ENCODE data around the gene PLAC8. TPM values are rescaled to one million over a fixed set of nuclear protein-coding genes. Genes with fewer than 3 reads are reported as not detected.

The PLAC8 gene
- total and polyA plus RNA-seq, 2 donors (not counting 1 experiment from before 2014, with no cell fraction given), result 125 to 499 TPM

GRCh38 chr4:83110223-83110945 lies 4.1 kb downstream of the PLAC8 start:
- Mint-ChIP-seq H3K4me1 (peaks cover 60% of the 10 kb centered on the region), H3K27ac (peak overlapping the region; percentile 99), H3K27me3 (no peaks in the 10 kb centered on the region), H3K4me3 (peak overlapping the region; percentile 97), H3K9me3 (ENCODE audit: insufficient read depth) (no peaks in the 10 kb centered on the region)
- intact Hi-C loops (cut with micrococcal nuclease), result loop anchor here (1.0 to 10.0 kb wide), 9 partner anchors 26 to 206 kb away; partner anchors contain the start of genes COPS4 and THAP9
- ChIA-PET CTCF (interaction anchor here (0.7 to 5.9 kb wide), 41 partner anchors 9 to 1638 kb away, joined by 3 to 72 read pairs (median 5); partner anchors contain the start of genes COQ2 and RASGEF1B), POLR2A (interaction anchor here (0.6 to 3.1 kb wide), 25 partner anchors 9 to 1639 kb away, joined by 3 to 19 read pairs (median 5); partner anchors contain the start of genes COPS4, COQ2, RASGEF1B and THAP9)
- Histone ChIP-seq H3K79me2 (ENCODE audit: control insufficient read depth, insufficient read depth, low read length) (peaks cover 95% of the 10 kb centered on the region), H4K20me1 (ENCODE audit: control insufficient read depth, insufficient read depth, low read length, poor library complexity, severe bottlenecking) (peaks cover 34% of the 10 kb centered on the region), H3K27ac (ENCODE audit: low read length in 2 of 2) (peak overlapping the region; percentile 91), H3K36me3 (replicated peaks in 1 of 2; ENCODE audit: control extremely low read depth in 1 of 2, control insufficient read depth in 1 of 2, extremely low read depth in 1 of 2, insufficient read depth in 2 of 2, low read length in 1 of 2) (peaks cover 0 to 41% of the 10 kb centered on the region in 2 experiments), H3K9ac (ENCODE audit: low read length) (peak overlapping the region; percentile 84), H3K27me3 (replicated peaks in 1 of 4; ENCODE audit: control extremely low read depth in 1 of 4, control insufficient read depth in 3 of 4, insufficient read depth in 4 of 4, low read length in 3 of 4) (no peaks in the 10 kb centered on the region), H3K9me3 (ENCODE audit: control extremely low read depth in 1 of 3, control insufficient read depth in 2 of 3, insufficient read depth in 1 of 3, low read length in 2 of 3) (no peaks in the 10 kb centered on the region), H3K4me3 (ENCODE audit: control extremely low read depth in 1 of 5, extremely low read depth in 1 of 5, insufficient read depth in 1 of 5, low read depth in 2 of 5, low read length in 4 of 5) (peak overlapping the region; percentile 64 to 100 (median 75)), H3K4me2 (replicated peaks; ENCODE audit: low read depth, low read length, poor library complexity, severe bottlenecking) (peak overlapping the region; percentile 79), H3K4me1 (ENCODE audit: control insufficient read depth in 2 of 2, insufficient read depth in 2 of 2, low read length in 2 of 2) (peaks cover 44 to 48% of the 10 kb centered on the region in 2 donors), H2AFZ (ENCODE audit: insufficient read depth, low read depth, low read length, poor library complexity, severe bottlenecking) (peak overlapping the region; percentile 68)
- TF ChIP-seq, protein P1, sequence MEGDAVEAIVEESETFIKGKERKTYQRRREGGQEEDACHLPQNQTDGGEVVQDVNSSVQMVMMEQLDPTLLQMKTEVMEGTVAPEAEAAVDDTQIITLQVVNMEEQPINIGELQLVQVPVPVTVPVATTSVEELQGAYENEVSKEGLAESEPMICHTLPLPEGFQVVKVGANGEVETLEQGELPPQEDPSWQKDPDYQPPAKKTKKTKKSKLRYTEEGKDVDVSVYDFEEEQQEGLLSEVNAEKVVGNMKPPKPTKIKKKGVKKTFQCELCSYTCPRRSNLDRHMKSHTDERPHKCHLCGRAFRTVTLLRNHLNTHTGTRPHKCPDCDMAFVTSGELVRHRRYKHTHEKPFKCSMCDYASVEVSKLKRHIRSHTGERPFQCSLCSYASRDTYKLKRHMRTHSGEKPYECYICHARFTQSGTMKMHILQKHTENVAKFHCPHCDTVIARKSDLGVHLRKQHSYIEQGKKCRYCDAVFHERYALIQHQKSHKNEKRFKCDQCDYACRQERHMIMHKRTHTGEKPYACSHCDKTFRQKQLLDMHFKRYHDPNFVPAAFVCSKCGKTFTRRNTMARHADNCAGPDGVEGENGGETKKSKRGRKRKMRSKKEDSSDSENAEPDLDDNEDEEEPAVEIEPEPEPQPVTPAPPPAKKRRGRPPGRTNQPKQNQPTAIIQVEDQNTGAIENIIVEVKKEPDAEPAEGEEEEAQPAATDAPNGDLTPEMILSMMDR (IDR thresholded peaks at IDR 0.05), result peak; percentile 75
- TF ChIP-seq EZH2 (IDR thresholded peaks at IDR 0.05; ENCODE audit: borderline replicate concordance, insufficient read depth, low read depth, low read length, poor library complexity, severe bottlenecking), result no peak
- ATAC-seq (ENCODE audit: low read depth) (peak; percentile 75), DNase-seq (peak; percentile 94)
- WGBS (ENCODE audit: insufficient coverage), result 3% methylated on average over 10 of the region's 18 CpGs
